ENCODE measurements around the gene NIP7.
"Not testable (repeated sequence)": the region's sequence is repeated elsewhere in the genome, so short reads cannot be mapped to it uniquely, and the experiment has no call there.

The NIP7 gene

GRCh38 chr16:69339289-69340094 lies at the start of gene NIP7, which contains the start of gene COG8:
Gene NIP7 (plus strand): TSS chr16:69339772. CDS start chr16:69339830, 58 bp downstream.
Gene COG8 (minus strand): TSS chr16:69339564. CDS start chr16:69339552, 12 bp downstream.
- peak; percentile 87 to 90 for DNase-seq (ENCODE audit: low read depth in 2 of 2)

- not testable (repeated sequence) for DNase-seq (ENCODE audit: low read depth in 2 of 2)
Observed at GRCh38 chr16:69291657-69292056, 47.9 kb upstream of the NIP7 start.

GRCh38 chr16:69293401-69293800 lies 46.2 kb upstream of the NIP7 start:
- DNase-seq (ENCODE audit: low read depth in 2 of 2) = no peak

GRCh38 chr16:69294051-69294450 lies 45.5 kb upstream of the NIP7 start:
- DNase-seq (ENCODE audit: low read depth in 2 of 2) = no peak

GRCh38 chr16:69296771-69297170 lies 42.8 kb upstream of the NIP7 start:
- not testable (repeated sequence) for DNase-seq (ENCODE audit: low read depth in 2 of 2)

GRCh38 chr16:69298261-69298660 lies 41.3 kb upstream of the NIP7 start:
- no peak for DNase-seq (ENCODE audit: low read depth in 2 of 2)

GRCh38 chr16:69301187-69301586 lies 38.4 kb upstream of the NIP7 start:
- DNase-seq (ENCODE audit: low read depth in 2 of 2) = no peak

- no peak for DNase-seq (ENCODE audit: low read depth in 2 of 2)
Observed at GRCh38 chr16:69301861-69302260, 37.7 kb upstream of the NIP7 start.

GRCh38 chr16:69302301-69302700 lies 37.3 kb upstream of the NIP7 start:
- DNase-seq (ENCODE audit: low read depth in 2 of 2) = no peak

GRCh38 chr16:69306031-69306430 lies 33.5 kb upstream of the NIP7 start:
- no peak for DNase-seq (ENCODE audit: low read depth in 2 of 2)

GRCh38 chr16:69307091-69307490 lies 32.5 kb upstream of the NIP7 start:
- no peak for DNase-seq (ENCODE audit: low read depth in 2 of 2)

GRCh38 chr16:69307856-69308255 lies 31.7 kb upstream of the NIP7 start:
- no peak for DNase-seq (ENCODE audit: low read depth in 2 of 2)

- no peak for DNase-seq (ENCODE audit: low read depth in 2 of 2)
Observed at GRCh38 chr16:69309316-69309715, 30.3 kb upstream of the NIP7 start.

GRCh38 chr16:69310653-69311532 lies 28.7 kb upstream of the NIP7 start, which contains the start of gene VPS4A:
Gene VPS4A (plus strand): TSS chr16:69311350. CDS start chr16:69311512, 162 bp downstream.
- peak; percentile 96 to 98 for DNase-seq (ENCODE audit: low read depth in 2 of 2)

- DNase-seq (ENCODE audit: low read depth in 2 of 2) = peak in 1 of 2 donors; percentile 40
Observed at GRCh38 chr16:69311533-69312387, 27.8 kb upstream of the NIP7 start.

GRCh38 chr16:69313469-69313868 lies 26.1 kb upstream of the NIP7 start:
- DNase-seq (ENCODE audit: low read depth in 2 of 2) = no peak

- DNase-seq (ENCODE audit: low read depth in 2 of 2) = no peak
Observed at GRCh38 chr16:69314534-69314933, 25.0 kb upstream of the NIP7 start.

GRCh38 chr16:69315486-69316311 lies 23.9 kb upstream of the NIP7 start:
- DNase-seq (ENCODE audit: low read depth in 2 of 2) = no peak

GRCh38 chr16:69316595-69317034 lies 23.0 kb upstream of the NIP7 start:
- DNase-seq (ENCODE audit: low read depth in 2 of 2) = no peak

- DNase-seq (ENCODE audit: low read depth in 2 of 2) = no peak
Observed at GRCh38 chr16:69318177-69318910, 21.2 kb upstream of the NIP7 start.

Measured in stimulated activated CD4-positive, alpha-beta T cell treated with anti-CD3 and anti-CD28 coated beads, Interleukin-4, amount 100 ng/mL, for 48 hours (primary cell).